Left kidney (tissue), 1 donor: ENCODE measurements around the gene CHMP4A. TPM values are rescaled to one million over a fixed set of nuclear protein-coding genes. Genes with fewer than 3 reads are reported as not detected.

ENCODE experiments used
- polyA plus RNA-seq: library from polyadenylated mRNA; unstranded; fragments of 120-200 nt; gene quantifications from one replicate; pipeline ENCODE4 v1.2.1, GENCODE V29; 2013; ENCODE audit not compliant: insufficient read length

Gene CHMP4A
- polyA plus RNA-seq, 1 donor: 63.7 TPM

Other genes starting within 250 kb of the CHMP4A start
- 39.6 TPM for gene DHRS4L2, start 224.6 kb downstream of the CHMP4A start, polyA plus RNA-seq
- gene CARMIL3, start 161.5 kb downstream of the CHMP4A start, polyA plus RNA-seq: 2.4 TPM
- 0.18 TPM for gene CPNE6, start 141.9 kb downstream of the CHMP4A start, polyA plus RNA-seq
- 35.8 TPM for gene PCK2, start 119.2 kb downstream of the CHMP4A start, polyA plus RNA-seq
- 75.4 TPM for gene DCAF11, start 98.7 kb downstream of the CHMP4A start, polyA plus RNA-seq
- 2.6 TPM for gene NRL, start 98.5 kb downstream of the CHMP4A start, polyA plus RNA-seq
- gene FITM1, start 82.8 kb downstream of the CHMP4A start, polyA plus RNA-seq: 1.1 TPM
- gene PSME1, start 77.3 kb downstream of the CHMP4A start, polyA plus RNA-seq: 191 TPM
- gene EMC9, start 71.9 kb downstream of the CHMP4A start, polyA plus RNA-seq: 19.2 TPM
- gene PSME2, start 66.9 kb downstream of the CHMP4A start, polyA plus RNA-seq: 158 TPM
- 57.5 TPM for gene RNF31, start 66.0 kb downstream of the CHMP4A start, polyA plus RNA-seq
- gene IRF9, start 52.2 kb downstream of the CHMP4A start, polyA plus RNA-seq: 64.5 TPM
- gene REC8, start 41.4 kb downstream of the CHMP4A start, polyA plus RNA-seq: 88.7 TPM
- gene IPO4, start 24.7 kb downstream of the CHMP4A start, polyA plus RNA-seq: 35.6 TPM
- gene TM9SF1, start 18.0 kb downstream of the CHMP4A start, polyA plus RNA-seq: 39.7 TPM
- gene TSSK4, start 7.8 kb downstream of the CHMP4A start, polyA plus RNA-seq: 13.3 TPM
- gene MDP1, start 2.6 kb upstream of the CHMP4A start, polyA plus RNA-seq: 8.4 TPM
- 231 TPM for gene NEDD8, start 18.9 kb upstream of the CHMP4A start, polyA plus RNA-seq
- 121 TPM for gene GMPR2, start 19.4 kb upstream of the CHMP4A start, polyA plus RNA-seq
- gene TINF2, start 29.1 kb upstream of the CHMP4A start, polyA plus RNA-seq: 62.4 TPM
- 2.3 TPM for gene TGM1, start 49.7 kb upstream of the CHMP4A start, polyA plus RNA-seq
- gene RABGGTA, start 58.1 kb upstream of the CHMP4A start, polyA plus RNA-seq: 18.8 TPM
- 48.9 TPM for gene DHRS1, start 86.3 kb upstream of the CHMP4A start, polyA plus RNA-seq
- 29.0 TPM for gene NOP9, start 86.4 kb upstream of the CHMP4A start, polyA plus RNA-seq
- 24.8 TPM for gene CIDEB, start 94.5 kb upstream of the CHMP4A start, polyA plus RNA-seq
- gene LTB4R2, start 96.7 kb upstream of the CHMP4A start, polyA plus RNA-seq: 4.6 TPM
- gene LTB4R, start 98.0 kb upstream of the CHMP4A start, polyA plus RNA-seq: 6.7 TPM
- 22.4 TPM for gene ADCY4, start 121.6 kb upstream of the CHMP4A start, polyA plus RNA-seq
- gene RIPK3, start 126.5 kb upstream of the CHMP4A start, polyA plus RNA-seq: 3.5 TPM
- 70.3 TPM for gene NFATC4, start 154.7 kb upstream of the CHMP4A start, polyA plus RNA-seq
- gene NYNRIN, start 185.5 kb upstream of the CHMP4A start, polyA plus RNA-seq: 54.6 TPM
- gene CBLN3, start 216.2 kb upstream of the CHMP4A start, polyA plus RNA-seq: 3.7 TPM
- 50.5 TPM for gene KHNYN, start 216.5 kb upstream of the CHMP4A start, polyA plus RNA-seq
- gene SDR39U1, start 229.3 kb upstream of the CHMP4A start, polyA plus RNA-seq: 55.4 TPM